ENCODE measurements around the gene MUC5B. TPM values are rescaled to one million over a fixed set of nuclear protein-coding genes. Genes with fewer than 3 reads are reported as not detected.

Gene MUC5B
- total RNA-seq, 1 donor from 2014 or later, result not detected

DNA sequence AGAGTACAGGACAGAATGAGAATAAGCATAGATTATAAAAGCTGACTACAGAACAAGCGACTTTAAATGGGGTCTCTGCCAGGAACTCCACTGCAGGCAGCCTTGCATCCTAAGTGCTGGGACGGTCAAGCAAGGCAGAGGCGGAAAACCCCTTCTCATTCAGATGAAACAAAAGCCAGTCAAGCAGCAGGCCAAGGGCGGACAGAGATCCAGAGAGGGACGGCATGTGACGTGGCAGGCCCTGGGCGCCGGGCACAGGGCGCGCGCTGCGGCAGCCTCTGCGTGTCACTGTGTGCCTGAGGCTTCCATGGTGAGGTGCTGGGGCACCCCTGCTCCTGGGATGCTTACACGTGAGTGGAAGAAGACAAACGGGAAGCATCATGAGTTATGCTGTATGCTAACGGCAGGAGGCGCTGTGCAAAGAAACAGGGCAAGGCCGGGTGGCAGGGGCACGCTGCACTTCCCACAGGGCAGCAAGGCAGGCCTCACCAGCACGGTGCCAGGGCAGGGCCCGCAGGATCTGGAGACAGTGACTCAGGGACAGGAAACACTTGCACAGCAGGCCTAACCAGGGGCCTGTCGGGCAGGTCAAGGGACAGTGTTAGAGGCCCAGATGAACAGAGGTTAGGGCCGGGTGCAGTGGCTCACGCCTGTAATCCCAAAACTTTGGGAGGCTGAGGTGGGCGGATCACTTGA is 80.4 kb downstream of the MUC5B start:
- Histone ChIP-seq H3K27me3 (ENCODE audit: low read depth) (no peaks in the 10 kb centered on the region), H3K27ac (replicated peaks) (no peak overlapping the region), H3K9me3 (replicated peaks) (no peaks in the 10 kb centered on the region), H3K4me1 (peaks cover 86% of the 10 kb centered on the region), H3K4me3 (no peak overlapping the region), H3K36me3 (peaks cover 7% of the 10 kb centered on the region)
- DNase-seq, result no peak
- intact Hi-C loops (cut with micrococcal nuclease), result no loop called here
- TF ChIP-seq, protein P1, sequence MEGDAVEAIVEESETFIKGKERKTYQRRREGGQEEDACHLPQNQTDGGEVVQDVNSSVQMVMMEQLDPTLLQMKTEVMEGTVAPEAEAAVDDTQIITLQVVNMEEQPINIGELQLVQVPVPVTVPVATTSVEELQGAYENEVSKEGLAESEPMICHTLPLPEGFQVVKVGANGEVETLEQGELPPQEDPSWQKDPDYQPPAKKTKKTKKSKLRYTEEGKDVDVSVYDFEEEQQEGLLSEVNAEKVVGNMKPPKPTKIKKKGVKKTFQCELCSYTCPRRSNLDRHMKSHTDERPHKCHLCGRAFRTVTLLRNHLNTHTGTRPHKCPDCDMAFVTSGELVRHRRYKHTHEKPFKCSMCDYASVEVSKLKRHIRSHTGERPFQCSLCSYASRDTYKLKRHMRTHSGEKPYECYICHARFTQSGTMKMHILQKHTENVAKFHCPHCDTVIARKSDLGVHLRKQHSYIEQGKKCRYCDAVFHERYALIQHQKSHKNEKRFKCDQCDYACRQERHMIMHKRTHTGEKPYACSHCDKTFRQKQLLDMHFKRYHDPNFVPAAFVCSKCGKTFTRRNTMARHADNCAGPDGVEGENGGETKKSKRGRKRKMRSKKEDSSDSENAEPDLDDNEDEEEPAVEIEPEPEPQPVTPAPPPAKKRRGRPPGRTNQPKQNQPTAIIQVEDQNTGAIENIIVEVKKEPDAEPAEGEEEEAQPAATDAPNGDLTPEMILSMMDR (IDR thresholded peaks at IDR 0.05; ENCODE audit: borderline replicate concordance), result peak; percentile 11

DNA sequence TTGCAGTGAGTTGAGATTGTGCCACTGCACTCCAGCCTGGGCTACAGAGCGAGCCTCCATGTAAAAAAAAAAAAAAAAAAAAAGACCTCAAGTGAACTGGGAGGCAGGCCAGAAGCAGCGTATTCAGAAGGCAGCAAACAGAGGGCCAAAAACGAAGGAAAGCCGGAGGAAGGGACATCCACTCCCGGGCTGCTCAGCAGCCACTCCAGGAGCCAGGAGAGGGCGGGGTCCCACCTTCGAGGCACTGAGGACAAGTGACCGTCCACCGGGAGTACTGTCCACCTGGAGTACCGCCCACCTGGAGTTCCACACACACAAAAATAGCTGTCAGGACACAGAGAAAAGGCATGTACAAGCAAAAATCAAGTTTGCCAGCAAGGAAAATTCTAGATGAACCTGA is 81.1 kb downstream of the MUC5B start:
- Histone ChIP-seq H3K4me3 (no peak overlapping the region), H3K27me3 (ENCODE audit: low read depth) (no peaks in the 10 kb centered on the region), H3K36me3 (peaks cover 7% of the 10 kb centered on the region), H3K4me1 (peaks cover 86% of the 10 kb centered on the region), H3K27ac (replicated peaks) (peak overlapping the region; percentile 23), H3K9me3 (replicated peaks) (no peaks in the 10 kb centered on the region)
- TF ChIP-seq, protein P1 (IDR thresholded peaks at IDR 0.05; ENCODE audit: borderline replicate concordance), result no peak
- DNase-seq, result no peak
- intact Hi-C loops (cut with micrococcal nuclease), result no loop called here

DNA sequence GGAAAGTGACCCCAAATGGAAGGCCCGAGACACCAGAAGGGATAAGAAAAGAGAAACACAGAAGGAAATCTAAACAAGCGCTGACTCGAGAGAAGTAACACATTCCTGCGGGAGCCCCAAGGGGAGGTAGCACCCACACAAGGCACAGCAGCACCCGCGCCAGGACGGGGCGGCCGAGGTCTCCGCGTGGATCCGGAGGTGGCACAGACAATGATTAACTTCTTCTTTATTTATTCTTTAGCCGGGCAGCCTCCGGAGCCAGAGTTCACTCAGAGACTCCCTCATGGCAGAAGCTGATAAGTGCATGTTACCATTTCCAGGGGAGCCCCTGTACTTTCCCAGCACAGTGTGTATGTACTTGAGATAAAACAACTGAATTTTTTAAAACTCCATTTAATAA is 81.5 kb downstream of the MUC5B start:
- DNase-seq, result no peak
- H3K4me1 ChIP-seq, result peaks cover 86% of the 10 kb centered on the region
- no peaks in the 10 kb centered on the region for H3K9me3 ChIP-seq (replicated peaks)
- peaks cover 7% of the 10 kb centered on the region for H3K36me3 ChIP-seq
- no peak overlapping the region for H3K4me3 ChIP-seq
- TF ChIP-seq, protein P1 (IDR thresholded peaks at IDR 0.05; ENCODE audit: borderline replicate concordance), result no peak
- intact Hi-C loops (cut with micrococcal nuclease), result no loop called here
- H3K27ac ChIP-seq (replicated peaks), result peak overlapping the region; percentile 23
- no peaks in the 10 kb centered on the region for H3K27me3 ChIP-seq (ENCODE audit: low read depth)

DNA sequence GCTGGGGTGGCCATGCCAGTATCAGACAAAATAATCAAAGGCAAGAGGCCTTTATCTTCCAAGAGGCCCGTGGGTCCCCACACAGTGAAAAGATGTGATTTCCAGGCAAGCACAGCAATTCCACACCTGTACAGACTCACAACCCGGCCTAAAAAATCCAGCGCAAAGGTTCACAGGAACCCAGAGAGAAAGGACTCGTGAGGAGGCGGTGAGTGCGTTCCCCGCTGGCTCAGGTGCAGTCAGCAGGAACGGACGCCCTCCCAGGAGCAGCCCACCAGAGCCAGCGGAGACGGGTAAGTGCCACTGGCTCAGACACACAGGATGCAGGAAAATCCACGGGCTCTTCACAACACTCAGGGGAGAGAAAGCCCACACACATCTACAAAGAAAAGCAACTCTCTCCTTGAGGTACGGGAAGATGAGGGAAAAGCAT is 82.2 kb downstream of the MUC5B start:
- intact Hi-C loops (cut with micrococcal nuclease), result no loop called here
- DNase-seq, result no peak
- Histone ChIP-seq H3K27ac (replicated peaks) (no peak overlapping the region), H3K4me1 (peaks cover 83% of the 10 kb centered on the region), H3K4me3 (no peak overlapping the region), H3K9me3 (replicated peaks) (no peaks in the 10 kb centered on the region), H3K27me3 (ENCODE audit: low read depth) (no peaks in the 10 kb centered on the region), H3K36me3 (peaks cover 7% of the 10 kb centered on the region)
- TF ChIP-seq, protein P1 (IDR thresholded peaks at IDR 0.05; ENCODE audit: borderline replicate concordance), result no peak

DNA sequence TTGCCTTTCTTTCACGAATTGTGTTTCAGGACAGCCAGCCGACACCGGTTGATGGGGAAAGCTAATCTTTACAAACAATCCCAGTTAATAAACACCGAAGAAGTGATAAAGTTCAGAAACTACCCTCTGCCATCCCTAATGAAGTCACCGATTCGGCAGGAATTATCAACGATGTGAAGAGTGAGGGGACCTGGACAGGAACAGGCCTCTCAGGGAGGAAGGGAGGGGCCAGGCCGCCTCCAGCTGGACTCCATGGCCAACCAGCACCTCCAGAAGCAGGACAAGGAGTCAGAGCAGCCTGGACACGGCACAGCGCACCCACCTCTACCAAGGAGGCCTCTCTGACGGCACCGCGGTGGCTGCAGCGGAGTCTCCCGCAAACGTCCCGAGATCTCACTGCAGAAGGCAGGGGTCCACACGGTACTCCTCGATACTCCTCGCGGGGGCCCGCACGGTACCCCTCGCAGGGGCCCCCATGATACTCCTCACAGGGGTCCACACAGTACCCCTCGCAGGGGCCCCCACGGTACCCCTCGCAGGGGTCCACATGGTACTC is 82.7 kb downstream of the MUC5B start:
- no peak overlapping the region for H3K4me3 ChIP-seq
- DNase-seq, result no peak
- intact Hi-C loops (cut with micrococcal nuclease), result no loop called here
- peaks cover 7% of the 10 kb centered on the region for H3K36me3 ChIP-seq
- peaks cover 84% of the 10 kb centered on the region for H3K4me1 ChIP-seq
- TF ChIP-seq, protein P1 (IDR thresholded peaks at IDR 0.05; ENCODE audit: borderline replicate concordance), result no peak
- peaks cover under 1% of the 10 kb centered on the region for H3K9me3 ChIP-seq (replicated peaks)
- H3K27ac ChIP-seq (replicated peaks), result no peak overlapping the region
- H3K27me3 ChIP-seq (ENCODE audit: low read depth), result no peaks in the 10 kb centered on the region
